Transverse colon (tissue), 4 donors: Measurements from ENCODE around the gene FOS. TPM values are rescaled to one million over a fixed set of nuclear protein-coding genes. Genes with fewer than 3 reads are reported as not detected.
A peak's percentile ranks its signal among the peaks of the same experiment; 100 is the strongest.
"Not testable (repeated sequence)": the region's sequence is repeated elsewhere in the genome, so short reads cannot be mapped to it uniquely, and the experiment has no call there.

Experiments
- DNase-seq: peaks from one replicate; pipeline ENCODE4 v3.0.0-alpha.2; 2019
- H3K27ac ChIP-seq, 4 donors: fragments of 200-600 bp; sonication (generic); 2 replicates each; pipeline ENCODE4 v1.5.1; 2016 to 2018; ENCODE audit warnings: inconsistent platforms in 4 of 4
- H3K27me3 ChIP-seq: fragments of 200-600 bp; sonication (generic); 2 replicates; pipeline ENCODE4 v1.5.1; 2017; ENCODE audit warnings: inconsistent platforms
- H3K36me3 ChIP-seq, 4 donors: fragments of 200-600 bp; sonication (generic); 2 replicates each; pipeline ENCODE4 v1.5.1; 2017 to 2019; ENCODE audit warnings: inconsistent platforms in 4 of 4
- H3K4me1 ChIP-seq, 4 donors: fragments of 200-600 bp; sonication (generic); 2 replicates each; pipeline ENCODE4 v1.5.1; 2017 to 2020; ENCODE audit warnings: inconsistent platforms in 4 of 4
- H3K4me3 ChIP-seq, 4 donors: fragments of 200-600 bp; sonication (generic); 1 replicate in 1 of 4; 2 replicates in 3 of 4; pipeline versions ENCODE4 v1.5.1 to v1.6.1; 2017 to 2019; ENCODE audit warnings: inconsistent platforms in 4 of 4
- H3K9me3 ChIP-seq, 2 donors: fragments of 200-600 bp; sonication (generic); 2 replicates each; pipeline ENCODE4 v1.5.1; 2017 to 2019; ENCODE audit warnings: inconsistent platforms in 2 of 2
- EP300 ChIP-seq: sonication (generic); formaldehyde crosslinking; IDR thresholded peaks from one replicate; pipeline ENCODE4 v1.6.1; 2017; ENCODE audit warnings: antibody characterized with exemption, low read depth
- POLR2A ChIP-seq: fragments of 450-650 bp; IDR thresholded peaks from one replicate; pipeline ENCODE4 v1.6.1; 2016; ENCODE audit warnings: antibody characterized with exemption, mild to moderate bottlenecking, moderate library complexity
- WGBS, 2 donors: methylation state at CpG; one replicate each; pipeline ENCODE4 v1.1.5; 2018; ENCODE audit warnings: low coverage in 1 of 2; 5-methylcytosine and 5-hydroxymethylcytosine counted together
- in situ Hi-C, 4 donors: fragments of 200-750 bp; cut with MboI; loops; one replicate each; pipeline versions ENCODE4 v1.15.0 to v1.15.1; 2017; ENCODE audit warnings: low sequenced_read_pairs in 3 of 4, low pct_ligation_motif_present in 1 of 4, low pct_unique_long_range_greater_than_20kb in 1 of 4
- intact Hi-C: fragments of 100-400 bp; cut with DNase I; formaldehyde crosslinking; loops from one replicate; pipeline ENCODE4 v1.15.1; 2023; ENCODE audit warnings: low total_unique reads
- total RNA-seq, 4 donors: library from RNA; depleted of rRNA; stranded (reverse); fragments of >200 nt; gene quantifications; one replicate each; pipeline ENCODE4 v1.1.0, GENCODE V29; 2016
- TF ChIP-seq, protein P1 (sequence below), 5 experiments: fragments of 200-600 bp in 3 of 5; fragments of 450-650 bp in 2 of 5; sonication (generic) in 3 of 5; IDR thresholded peaks; 1 replicate in 2 of 5; 2 replicates in 3 of 5; pipeline ENCODE4 v1.5.1; 2016 to 2017; ENCODE audit warnings: antibody characterized with exemption in 5 of 5, inconsistent platforms in 3 of 5, mild to moderate bottlenecking in 2 of 5, moderate library complexity in 1 of 5

The FOS gene
- total RNA-seq, 4 donors from 2014 or later, result 345 to 1,356 (median 884) TPM

GRCh38 chr14:75303381-75303789 is 24.8 kb downstream of the FOS start:
- Histone ChIP-seq H3K4me1 (peaks cover 0 to 22% (median 5%) of the 10 kb centered on the region in 4 donors), H3K9me3 (no peaks in the 10 kb centered on the region), H3K36me3 (no peaks in the 10 kb centered on the region), H3K27ac (peak overlapping the region in 2 of 4 donors; percentile 18 to 41), H3K27me3 (no peaks in the 10 kb centered on the region), H3K4me3 (no peak overlapping the region)
- 19% methylated on average over 15 of the region's 15 CpGs; no CpG with 5 or more reads in 1 of the 2 donors for WGBS, 2 donors
- in situ Hi-C loops, result loop anchor here (5.0 to 25.0 kb wide), 4 partner anchors 109 to 181 kb away; no protein-coding TSS in a partner anchor
- TF ChIP-seq, protein P1, sequence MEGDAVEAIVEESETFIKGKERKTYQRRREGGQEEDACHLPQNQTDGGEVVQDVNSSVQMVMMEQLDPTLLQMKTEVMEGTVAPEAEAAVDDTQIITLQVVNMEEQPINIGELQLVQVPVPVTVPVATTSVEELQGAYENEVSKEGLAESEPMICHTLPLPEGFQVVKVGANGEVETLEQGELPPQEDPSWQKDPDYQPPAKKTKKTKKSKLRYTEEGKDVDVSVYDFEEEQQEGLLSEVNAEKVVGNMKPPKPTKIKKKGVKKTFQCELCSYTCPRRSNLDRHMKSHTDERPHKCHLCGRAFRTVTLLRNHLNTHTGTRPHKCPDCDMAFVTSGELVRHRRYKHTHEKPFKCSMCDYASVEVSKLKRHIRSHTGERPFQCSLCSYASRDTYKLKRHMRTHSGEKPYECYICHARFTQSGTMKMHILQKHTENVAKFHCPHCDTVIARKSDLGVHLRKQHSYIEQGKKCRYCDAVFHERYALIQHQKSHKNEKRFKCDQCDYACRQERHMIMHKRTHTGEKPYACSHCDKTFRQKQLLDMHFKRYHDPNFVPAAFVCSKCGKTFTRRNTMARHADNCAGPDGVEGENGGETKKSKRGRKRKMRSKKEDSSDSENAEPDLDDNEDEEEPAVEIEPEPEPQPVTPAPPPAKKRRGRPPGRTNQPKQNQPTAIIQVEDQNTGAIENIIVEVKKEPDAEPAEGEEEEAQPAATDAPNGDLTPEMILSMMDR (IDR thresholded peaks at IDR 0.05), result peak; percentile 85 to 96 (median 93)
- TF ChIP-seq EP300, result no peak
- intact Hi-C loops, result no loop called here
- DNase-seq, result peak; percentile 76

GRCh38 chr14:75306410-75306809 is 27.8 kb downstream of the FOS start:
- H3K4me1 ChIP-seq, result peaks cover 6 to 23% (median 15%) of the 10 kb centered on the region in 4 donors
- H3K27ac ChIP-seq, H3K4me3 ChIP-seq, H3K9me3 ChIP-seq, H3K27me3 ChIP-seq, H3K36me3 ChIP-seq, DNase-seq, intact Hi-C loops: not testable (repeated sequence)
- 64 to 69% methylated on average over 4 of the region's 4 CpGs for WGBS, 2 donors
- in situ Hi-C loops, result loop anchor here in 3 of 4 donors (5.0 to 25.0 kb wide), 4 partner anchors 106 to 186 kb away; no protein-coding TSS in a partner anchor

GRCh38 chr14:75306927-75307699 is 28.5 kb downstream of the FOS start:
- TF ChIP-seq POLR2A, result no peak
- TF ChIP-seq, protein P1 (IDR thresholded peaks at IDR 0.05), result peak in 1 of 5 experiments; percentile 15
- no peak overlapping the region for H3K27ac ChIP-seq
- WGBS, 2 donors, result 71 to 73% methylated on average over 9 of the region's 9 CpGs
- H3K4me1 ChIP-seq, result peaks cover 6 to 21% (median 15%) of the 10 kb centered on the region in 4 donors
- no peaks in the 10 kb centered on the region for H3K36me3 ChIP-seq
- no peaks in the 10 kb centered on the region for H3K9me3 ChIP-seq
- DNase-seq, result no peak
- no peak overlapping the region for H3K4me3 ChIP-seq
- H3K27me3 ChIP-seq, result no peaks in the 10 kb centered on the region
- in situ Hi-C loops (loop anchor here in 3 of 4 donors (5.0 to 25.0 kb wide), 4 partner anchors 105 to 185 kb away; no protein-coding TSS in a partner anchor), intact Hi-C loops (no loop called here)

DNA sequence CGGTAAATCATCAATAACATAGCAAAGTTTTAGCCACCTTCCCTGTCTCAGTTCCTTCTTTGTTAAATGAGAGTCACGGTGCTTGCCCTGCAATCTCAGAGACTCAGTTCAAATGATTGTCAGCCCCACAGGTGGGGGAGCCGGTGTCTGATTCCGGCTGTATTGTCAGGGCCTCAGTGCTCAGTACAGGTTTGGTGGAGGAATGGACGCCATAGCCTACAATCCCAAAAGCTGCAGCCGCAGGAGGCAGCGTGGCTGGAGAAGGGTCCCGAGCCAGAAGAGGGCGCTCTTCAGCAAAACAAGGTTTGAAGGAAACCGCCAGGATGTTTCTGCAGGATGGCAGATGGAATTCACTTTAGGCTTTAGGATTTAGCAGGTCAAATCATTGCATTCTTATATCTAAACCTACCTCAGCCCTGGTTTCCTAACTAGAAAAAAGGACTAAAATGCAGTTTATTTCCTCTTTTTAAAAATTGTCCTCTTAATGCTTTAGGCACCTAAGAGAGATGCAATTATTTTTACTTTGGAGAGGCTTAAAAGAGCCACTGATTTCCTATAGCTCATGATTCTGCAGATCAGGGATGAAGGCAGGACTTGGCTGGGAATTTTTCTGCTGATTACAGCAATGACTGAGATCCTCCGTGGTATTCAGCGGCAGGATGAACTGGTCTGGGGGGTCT is 29.2 kb downstream of the FOS start:
- WGBS, 2 donors, result 20 to 24% methylated on average over 3 to 12 of the region's 12 CpGs
- Histone ChIP-seq H3K27ac (no peak overlapping the region), H3K9me3 (no peaks in the 10 kb centered on the region), H3K36me3 (no peaks in the 10 kb centered on the region), H3K27me3 (no peaks in the 10 kb centered on the region), H3K4me3 (no peak overlapping the region), H3K4me1 (peaks cover 6 to 21% (median 15%) of the 10 kb centered on the region in 4 donors)
- DNase-seq, result peak; percentile 92
- intact Hi-C loops (no loop called here), in situ Hi-C loops (loop anchor here in 3 of 4 donors (5.0 to 25.0 kb wide), 4 partner anchors 104 to 184 kb away; no protein-coding TSS in a partner anchor)
- TF ChIP-seq EP300, result no peak
- TF ChIP-seq, protein P1 (IDR thresholded peaks at IDR 0.05), result peak; percentile 87 to 96 (median 90)
- no peak for TF ChIP-seq POLR2A

DNA sequence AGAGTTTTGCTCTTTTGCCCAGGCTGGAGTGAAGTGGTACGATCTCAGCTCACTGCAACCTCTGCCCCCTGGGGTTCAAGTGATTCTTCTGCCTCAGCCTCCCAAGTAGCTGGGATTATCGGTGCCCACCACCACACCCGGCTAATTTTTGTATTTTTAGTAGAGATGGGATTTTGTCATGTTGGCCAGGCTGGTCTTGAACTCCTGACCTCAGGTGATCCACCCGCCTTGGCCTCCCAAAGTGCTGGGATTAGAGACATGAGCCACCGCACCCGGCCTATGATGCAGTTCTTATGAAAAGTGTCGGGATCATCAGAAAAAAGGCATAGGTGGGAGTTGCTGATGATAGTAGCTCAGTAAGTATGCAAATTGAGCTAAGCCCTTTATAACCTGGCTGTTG is 30.4 kb downstream of the FOS start:
- H3K9me3 ChIP-seq, intact Hi-C loops, DNase-seq, H3K36me3 ChIP-seq, H3K27ac ChIP-seq, H3K27me3 ChIP-seq, H3K4me3 ChIP-seq: not testable (repeated sequence)
- in situ Hi-C loops, result loop anchor here in 3 of 4 donors (5.0 to 25.0 kb wide), 4 partner anchors 103 to 183 kb away; no protein-coding TSS in a partner anchor
- H3K4me1 ChIP-seq, result peaks cover 6 to 21% (median 14%) of the 10 kb centered on the region in 4 donors
- WGBS, 2 donors, result 94% methylated on average over 7 of the region's 7 CpGs; no CpG with 5 or more reads in 1 of the 2 donors

DNA sequence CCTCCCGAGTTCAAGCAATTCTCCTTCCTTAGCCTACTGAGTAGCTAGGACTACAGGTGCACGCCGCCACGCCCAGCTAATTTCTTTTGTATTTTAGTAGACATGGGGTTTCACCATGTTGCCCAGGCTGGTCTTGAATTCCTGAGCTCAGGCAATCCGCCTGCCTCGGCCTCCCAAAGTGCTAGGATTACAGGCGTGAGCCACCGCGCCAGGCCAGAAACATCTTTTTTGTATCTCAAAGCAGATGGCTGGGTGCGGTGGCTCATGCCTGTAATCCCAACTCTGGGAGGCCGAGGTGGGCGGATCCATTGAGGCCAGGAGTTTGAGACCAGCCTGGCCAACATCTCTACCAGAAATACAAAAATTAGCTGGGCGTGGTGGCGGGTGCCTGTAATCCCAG is 30.9 kb downstream of the FOS start:
- WGBS, 2 donors, result 88% methylated on average over 14 of the region's 14 CpGs; no CpG with 5 or more reads in 1 of the 2 donors
- H3K36me3 ChIP-seq, H3K9me3 ChIP-seq, intact Hi-C loops, H3K27me3 ChIP-seq, DNase-seq, H3K4me3 ChIP-seq: not testable (repeated sequence)
- Histone ChIP-seq H3K4me1 (peaks cover 6 to 21% (median 15%) of the 10 kb centered on the region in 4 donors), H3K27ac (peak overlapping the region in 1 of 4 donors; percentile 80)
- in situ Hi-C loops, result loop anchor here in 3 of 4 donors (5.0 to 25.0 kb wide), 4 partner anchors 103 to 183 kb away; no protein-coding TSS in a partner anchor
